ENCODE measurements around the gene SUMO4. TPM values are rescaled to one million over a fixed set of nuclear protein-coding genes. Genes with fewer than 3 reads are reported as not detected.

The SUMO4 gene
- polyA plus RNA-seq, 2 of the 4 experiments (the other 2 are of a cell fraction): 0.18 TPM; not detected in 1

DNA sequence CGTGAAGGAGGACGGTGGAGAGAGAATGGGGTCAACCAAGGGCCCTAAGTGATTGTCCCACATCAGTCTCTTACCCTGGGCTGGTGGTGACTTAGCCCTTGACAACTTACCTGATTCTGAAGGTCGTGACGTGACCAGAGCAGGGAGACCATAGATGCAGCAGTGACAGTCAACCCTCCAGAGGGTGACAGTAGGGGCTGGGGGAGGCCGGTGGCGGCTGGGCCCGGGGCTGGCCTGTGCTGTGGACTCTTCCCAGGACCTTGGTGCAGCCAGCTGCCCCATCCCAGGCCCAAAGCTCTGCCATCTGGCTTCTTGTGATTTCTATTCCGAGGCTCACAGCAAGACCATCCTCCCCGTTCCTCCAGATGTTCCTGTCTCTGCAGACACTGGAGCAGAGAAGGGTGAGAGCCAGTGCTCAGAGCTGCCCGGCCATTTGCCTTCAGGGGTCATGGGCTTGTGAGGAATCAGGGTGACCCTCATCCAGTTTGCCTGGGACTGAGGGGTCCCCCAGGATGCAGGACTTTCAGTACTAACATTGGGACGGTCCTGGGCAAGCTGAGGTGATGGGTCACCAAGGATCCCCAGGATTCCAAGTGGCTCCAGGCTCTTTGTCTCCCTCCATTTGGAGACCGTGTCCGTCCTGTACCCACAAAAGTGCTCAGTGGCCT, 36.0 kb downstream of the SUMO4 start:
- H3K4me2 ChIP-seq: no peak overlapping the region
- no peak overlapping the region for H3K27ac ChIP-seq
- H3K4me1 ChIP-seq: 0 out of 3 replicates have a peak, but pooled peaks cover 3% of the 10 kb centered on the region
- no peak for DNase-seq (ENCODE audit: low read depth in 1 of 2, low spot score in 1 of 2)
- CTCF ChIA-PET: interaction anchor here (0.9 to 1.5 kb wide), 3 partner anchors 353 to 409 kb away, joined by 3 to 4 read pairs (median 3); no protein-coding TSS in a partner anchor
- no peak overlapping the region for H3K4me3 ChIP-seq
- no peaks in the 10 kb centered on the region for H3K9me3 ChIP-seq
- no peak for ATAC-seq
- 88% methylated on average over 10 of the region's 13 CpGs for WGBS (ENCODE audit: missing lambda C conversion rate)
- TF ChIP-seq HMGXB4 (CRISPR knock-in tag; IDR thresholded peaks at IDR 0.05; ENCODE audit: borderline replicate concordance) (no peak), HDAC2 (IDR thresholded peaks at IDR 0.05) (no peak), EHF (CRISPR knock-in tag; IDR thresholded peaks at IDR 0.05) (no peak), NPAS2 (CRISPR knock-in tag; IDR thresholded peaks at IDR 0.05; ENCODE audit: borderline replicate concordance) (no peak), HOXB13 (CRISPR knock-in tag; IDR thresholded peaks at IDR 0.05; ENCODE audit: low read depth) (no peak), ZFP36 (IDR thresholded peaks at IDR 0.05; ENCODE audit: borderline replicate concordance, partially characterized antibody) (no peak), GATA3 (IDR thresholded peaks at IDR 0.05; ENCODE audit: borderline replicate concordance) (no peak), RFX5 (IDR thresholded peaks at IDR 0.05) (no peak), CHD4 (IDR thresholded peaks at IDR 0.05; ENCODE audit: borderline replicate concordance) (no peak)
- no peak for FAIRE-seq
- POLR2A ChIA-PET: no interaction called here

- no peak for TF ChIP-seq RFX5 (IDR thresholded peaks at IDR 0.05)
- no peak for TF ChIP-seq FOSL2 (IDR thresholded peaks at IDR 0.05)
- no peak for TF ChIP-seq FOSL2 (CRISPR knock-in tag; IDR thresholded peaks at IDR 0.05)
- TF ChIP-seq CHD2 (IDR thresholded peaks at IDR 0.05; ENCODE audit: low read length, partially characterized antibody): no peak
- no peak for TF ChIP-seq KDM1A (IDR thresholded peaks at IDR 0.05; ENCODE audit: low read depth)
- TF ChIP-seq BHLHE40 (IDR thresholded peaks at IDR 0.05; ENCODE audit: low read depth, low read length): no peak
- TF ChIP-seq NFE2L2 (conservative IDR thresholded peaks at IDR 0.05; ENCODE audit: low read length): no peak
- no peak for TF ChIP-seq MAZ (IDR thresholded peaks at IDR 0.05; ENCODE audit: borderline replicate concordance, low read depth, low read length)
- no peak for TF ChIP-seq ZSCAN20 (CRISPR knock-in tag; IDR thresholded peaks at IDR 0.05)
- TF ChIP-seq TP53 (CRISPR knock-in tag; IDR thresholded peaks at IDR 0.05): no peak
- no peak for TF ChIP-seq RCOR1 (IDR thresholded peaks at IDR 0.05; ENCODE audit: low read depth, low read length)
- DNase-seq (ENCODE audit: low read depth in 1 of 2, low spot score in 1 of 2) (no peak), ATAC-seq (no peak), FAIRE-seq (no peak)
- Histone ChIP-seq H3K4me2 (no peak overlapping the region), H3K4me3 (no peak overlapping the region), H3K27ac (no peak overlapping the region), H3K4me1 (0 out of 3 replicates have a peak, but pooled peaks cover 3% of the 10 kb centered on the region), H3K9me3 (no peaks in the 10 kb centered on the region)
- ChIA-PET POLR2A (no interaction called here), CTCF (interaction anchor here (1.0 kb wide), 1 partner anchor 356 kb away, joined by 4 read pairs; no protein-coding TSS in a partner anchor)
- WGBS (ENCODE audit: missing lambda C conversion rate): 95% methylated on average over 9 of the region's 12 CpGs
Measured at GRCh38 chr6:149436647-149437046, 36.6 kb downstream of the SUMO4 start.

GRCh38 chr6:149437212-149437611, 37.1 kb downstream of the SUMO4 start:
- Histone ChIP-seq H3K4me3 (no peak overlapping the region), H3K9me3 (no peaks in the 10 kb centered on the region), H3K4me2 (no peak overlapping the region), H3K4me1 (no peaks in the 10 kb centered on the region), H3K27ac (no peak overlapping the region)
- 78% methylated on average over 3 of the region's 3 CpGs for WGBS (ENCODE audit: missing lambda C conversion rate)
- ChIA-PET POLR2A (no interaction called here), CTCF (interaction anchor here (1.0 kb wide), 1 partner anchor 356 kb away, joined by 4 read pairs; no protein-coding TSS in a partner anchor)
- ATAC-seq (no peak), FAIRE-seq (no peak), DNase-seq (ENCODE audit: low read depth in 1 of 2, low spot score in 1 of 2) (no peak)
- TF ChIP-seq, protein P1, sequence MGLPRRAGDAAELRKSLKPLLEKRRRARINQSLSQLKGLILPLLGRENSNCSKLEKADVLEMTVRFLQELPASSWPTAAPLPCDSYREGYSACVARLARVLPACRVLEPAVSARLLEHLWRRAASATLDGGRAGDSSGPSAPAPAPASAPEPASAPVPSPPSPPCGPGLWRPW (IDR thresholded peaks at IDR 0.05): no peak
- TF ChIP-seq PBX3 (IDR thresholded peaks at IDR 0.05) (no peak), JUN (IDR thresholded peaks at IDR 0.05) (no peak), MYC (IDR thresholded peaks at IDR 0.05; ENCODE audit: borderline replicate concordance, low read length) (no peak), HDAC2 (IDR thresholded peaks at IDR 0.05) (no peak), NR3C1 (IDR thresholded peaks at IDR 0.05) (no peak), REST (IDR thresholded peaks at IDR 0.05) (no peak), NFE2L2 (conservative IDR thresholded peaks at IDR 0.05; ENCODE audit: low read length) (no peak), ZNF302 (CRISPR knock-in tag; IDR thresholded peaks at IDR 0.05) (no peak), RFX5 (IDR thresholded peaks at IDR 0.05) (no peak), CBX8 (IDR thresholded peaks at IDR 0.05) (no peak), CHD4 (IDR thresholded peaks at IDR 0.05; ENCODE audit: borderline replicate concordance) (no peak)

Measured in A549 (cell line).